Gastroesophageal sphincter (tissue), 3 donors: ENCODE results near the gene SCD5.

Experiments used
- CTCF ChIP-seq, 4 experiments: fragments of 200-600 bp in 2 of 4; fragments of 450-650 bp in 2 of 4; sonication (generic) in 1 of 4; IDR thresholded peaks; one replicate each; pipeline ENCODE4 v1.5.1; 2017 to 2019; ENCODE audit warnings: antibody characterized with exemption in 4 of 4, mild to moderate bottlenecking in 2 of 4, moderate library complexity in 2 of 4
- POLR2A ChIP-seq, 2 donors: fragments of 450-650 bp; IDR thresholded peaks; one replicate each; pipeline ENCODE4 v1.6.1; 2017; ENCODE audit warnings: antibody characterized with exemption in 2 of 2, mild to moderate bottlenecking in 2 of 2, moderate library complexity in 1 of 2
- POLR2AphosphoS5 ChIP-seq: sonication (generic); formaldehyde crosslinking; IDR thresholded peaks from one replicate; pipeline ENCODE4 v1.6.1; 2017; ENCODE audit warnings: antibody characterized with exemption

GRCh38 chr4:82814034-82814433, 15.4 kb upstream of the SCD5 start:
- TF ChIP-seq CTCF (IDR thresholded peaks at IDR 0.05): no peak
- no peak for TF ChIP-seq POLR2AphosphoS5
- TF ChIP-seq POLR2A (IDR thresholded peaks at IDR 0.05): no peak
